ENCODE data around the gene CHAD. TPM values are rescaled to one million over a fixed set of nuclear protein-coding genes. Genes with fewer than 3 reads are reported as not detected.

CHAD gene
- polyA plus RNA-seq, 1 donor (not counting 4 experiments of a cell fraction or from before 2014, with no cell fraction given): not detected

DNA sequence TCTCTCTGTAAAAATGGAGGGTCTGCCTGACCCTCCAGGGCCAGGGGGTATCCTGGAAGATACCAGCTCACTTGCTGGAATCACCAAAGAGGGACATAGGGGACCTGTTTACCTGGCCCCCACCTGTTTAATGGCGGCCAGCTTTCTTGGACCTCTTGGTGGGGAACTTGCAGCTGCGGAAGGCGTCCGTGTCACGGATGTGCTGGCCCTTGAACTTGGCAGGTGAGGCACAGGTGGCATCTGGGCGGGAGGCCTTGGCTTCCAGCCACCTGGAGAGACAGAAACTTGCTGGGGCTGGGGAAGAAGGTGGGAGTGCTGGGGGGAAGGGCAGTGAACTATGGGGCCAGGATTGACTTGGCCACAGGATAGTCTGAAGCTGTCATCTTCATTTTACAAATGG, 3.5 kb downstream of the CHAD start:
- peaks cover 4 to 25% of the 10 kb centered on the region in 2 experiments for H3K36me3 ChIP-seq (ENCODE audit: control insufficient read depth in 2 of 2, extremely low read depth in 1 of 2, insufficient read depth in 2 of 2, low read length in 2 of 2)
- no peak for TF ChIP-seq CTCF (optimal IDR thresholded peaks at IDR 0.05 in 1 of 3, IDR thresholded peaks at IDR 0.05 in 1 of 3, conservative IDR thresholded peaks at IDR 0.05 in 1 of 3; ENCODE audit: extremely low read depth in 1 of 3, insufficient read depth in 2 of 3, low read length in 3 of 3)
- TF ChIP-seq EZH2 (IDR thresholded peaks at IDR 0.05; ENCODE audit: low read length): no peak
- no peak overlapping the region for H3K4me3 ChIP-seq (ENCODE audit: control insufficient read depth in 2 of 3, extremely low read depth in 1 of 3, insufficient read depth in 2 of 3, low read depth in 1 of 3, low read length in 3 of 3)
- H3K9me1 ChIP-seq (ENCODE audit: control insufficient read depth, extremely low read depth, insufficient read depth, low read length): no peaks in the 10 kb centered on the region
- DNase-seq (ENCODE audit: low read depth, low spot score) (no peak), FAIRE-seq (no peak)
- no peak overlapping the region for H3K27ac ChIP-seq (ENCODE audit: control insufficient read depth, insufficient read depth, low read length)
- no peak overlapping the region for H3K9ac ChIP-seq (ENCODE audit: control insufficient read depth, extremely low read depth, insufficient read depth, low read length)
- H3K9me3 ChIP-seq (ENCODE audit: control insufficient read depth, low read depth, low read length): no peaks in the 10 kb centered on the region
- H3K27me3 ChIP-seq (ENCODE audit: control insufficient read depth, extremely low read depth, insufficient read depth, low read length): peaks cover 30% of the 10 kb centered on the region
- peaks cover 10% of the 10 kb centered on the region for H3K4me1 ChIP-seq (ENCODE audit: control insufficient read depth, extremely low read depth, insufficient read depth, low read length)
- no peak overlapping the region for H2AFZ ChIP-seq (ENCODE audit: control insufficient read depth, low read length)
- dilution Hi-C loops (cut with MboI; ENCODE audit: extremely low pct_ligation_motif_present, low sequenced_read_pairs): no loop called here
- no peaks in the 10 kb centered on the region for H4K20me1 ChIP-seq (ENCODE audit: control insufficient read depth, extremely low read depth, insufficient read depth, low read length)
- H3K79me2 ChIP-seq (ENCODE audit: control insufficient read depth, insufficient read depth, low read length): no peaks in the 10 kb centered on the region
- H3K4me2 ChIP-seq (ENCODE audit: control insufficient read depth, extremely low read depth, insufficient read depth, low read depth, low read length): no peak overlapping the region

GRCh38 chr17:50464736-50465135, 3.9 kb downstream of the CHAD start:
- H3K4me1 ChIP-seq (ENCODE audit: control insufficient read depth, extremely low read depth, insufficient read depth, low read length): peaks cover 10% of the 10 kb centered on the region
- no peak overlapping the region for H3K4me3 ChIP-seq (ENCODE audit: control insufficient read depth in 2 of 3, extremely low read depth in 1 of 3, insufficient read depth in 2 of 3, low read depth in 1 of 3, low read length in 3 of 3)
- TF ChIP-seq CTCF (optimal IDR thresholded peaks at IDR 0.05 in 1 of 3, IDR thresholded peaks at IDR 0.05 in 1 of 3, conservative IDR thresholded peaks at IDR 0.05 in 1 of 3; ENCODE audit: extremely low read depth in 1 of 3, insufficient read depth in 2 of 3, low read length in 3 of 3) (no peak), EZH2 (IDR thresholded peaks at IDR 0.05; ENCODE audit: low read length) (no peak)
- H3K27ac ChIP-seq (ENCODE audit: control insufficient read depth, insufficient read depth, low read length): no peak overlapping the region
- H3K9ac ChIP-seq (ENCODE audit: control insufficient read depth, extremely low read depth, insufficient read depth, low read length): no peak overlapping the region
- H3K9me3 ChIP-seq (ENCODE audit: control insufficient read depth, low read depth, low read length): no peaks in the 10 kb centered on the region
- FAIRE-seq (no peak), DNase-seq (ENCODE audit: low read depth, low spot score) (no peak)
- no peaks in the 10 kb centered on the region for H3K9me1 ChIP-seq (ENCODE audit: control insufficient read depth, extremely low read depth, insufficient read depth, low read length)
- no peaks in the 10 kb centered on the region for H4K20me1 ChIP-seq (ENCODE audit: control insufficient read depth, extremely low read depth, insufficient read depth, low read length)
- H3K27me3 ChIP-seq (ENCODE audit: control insufficient read depth, extremely low read depth, insufficient read depth, low read length): peaks cover 25% of the 10 kb centered on the region
- dilution Hi-C loops (cut with MboI; ENCODE audit: extremely low pct_ligation_motif_present, low sequenced_read_pairs): no loop called here
- no peak overlapping the region for H3K4me2 ChIP-seq (ENCODE audit: control insufficient read depth, extremely low read depth, insufficient read depth, low read depth, low read length)
- no peak overlapping the region for H2AFZ ChIP-seq (ENCODE audit: control insufficient read depth, low read length)
- peaks cover 4 to 22% of the 10 kb centered on the region in 2 experiments for H3K36me3 ChIP-seq (ENCODE audit: control insufficient read depth in 2 of 2, extremely low read depth in 1 of 2, insufficient read depth in 2 of 2, low read length in 2 of 2)
- H3K79me2 ChIP-seq (ENCODE audit: control insufficient read depth, insufficient read depth, low read length): no peaks in the 10 kb centered on the region

Measured in keratinocyte (primary cell).